Keratinocyte (primary cell): ENCODE measurements around the gene AKIP1. TPM values are rescaled to one million over a fixed set of nuclear protein-coding genes. Genes with fewer than 3 reads are reported as not detected.

Source experiments
- DNase-seq: peaks from one replicate; pipeline ENCODE4 v3.0.0-alpha.2; 2011; ENCODE audit warnings: low read depth, missing footprints, low spot score
- FAIRE-seq: peaks from 2 replicates; lab custom pipeline; 2011; peaks lifted over from hg19 to GRCh38; lab: Jason Lieb, UNC
- H2AFZ ChIP-seq: 2 replicates; pipeline ENCODE4 v1.6.0; 2012; ENCODE audit warnings: low read length, control low read depth, inconsistent platforms; ENCODE audit not compliant: control insufficient read depth
- H3K27ac ChIP-seq: 2 replicates; pipeline ENCODE4 v1.5.1; 2011; ENCODE audit warnings: low read length; ENCODE audit not compliant: control insufficient read depth, insufficient read depth
- H3K27me3 ChIP-seq: 3 replicates; pipeline ENCODE4 v1.6.0; 2011; ENCODE audit warnings: low read length; ENCODE audit not compliant: control insufficient read depth, insufficient read depth; ENCODE audit errors: extremely low read depth
- H3K36me3 ChIP-seq, 2 experiments: 2 replicates in 1 of 2; 3 replicates in 1 of 2; pipeline ENCODE4 v1.5.1; 2011; ENCODE audit warnings: low read length in 2 of 2, mild to moderate bottlenecking in 1 of 2; ENCODE audit not compliant: control insufficient read depth in 2 of 2, insufficient read depth in 2 of 2; ENCODE audit errors: extremely low read depth in 1 of 2
- H3K4me1 ChIP-seq: 3 replicates; pipeline ENCODE4 v1.5.1; 2011; ENCODE audit warnings: low read length; ENCODE audit not compliant: control insufficient read depth, insufficient read depth; ENCODE audit errors: extremely low read depth
- H3K4me2 ChIP-seq: 3 replicates; pipeline ENCODE4 v1.6.0; 2011; ENCODE audit warnings: low read depth, low read length; ENCODE audit not compliant: control insufficient read depth, insufficient read depth; ENCODE audit errors: extremely low read depth
- H3K4me3 ChIP-seq, 3 experiments: fragments of 200-600 bp in 1 of 3; sonication (generic) in 1 of 3; 2 replicates in 2 of 3; 3 replicates in 1 of 3; pipeline ENCODE4 v1.5.1; 2011 to 2016; ENCODE audit warnings: low read length in 3 of 3, mild to moderate bottlenecking in 3 of 3, control low read depth in 2 of 3, inconsistent platforms in 1 of 3, low read depth in 1 of 3, mixed read lengths in 1 of 3, mixed run types in 1 of 3, moderate library complexity in 1 of 3; ENCODE audit not compliant: control insufficient read depth in 2 of 3, insufficient read depth in 2 of 3; ENCODE audit errors: extremely low read depth in 1 of 3
- H3K79me2 ChIP-seq: 2 replicates; pipeline ENCODE4 v1.6.0; 2012; ENCODE audit warnings: low read length; ENCODE audit not compliant: control insufficient read depth, insufficient read depth
- H3K9ac ChIP-seq: 3 replicates; pipeline ENCODE4 v1.6.0; 2011; ENCODE audit warnings: low read length; ENCODE audit not compliant: control insufficient read depth, insufficient read depth; ENCODE audit errors: extremely low read depth
- H3K9me1 ChIP-seq: 3 replicates; pipeline ENCODE4 v1.6.0; 2011; ENCODE audit warnings: low read length; ENCODE audit not compliant: control insufficient read depth, insufficient read depth; ENCODE audit errors: extremely low read depth
- H3K9me3 ChIP-seq: 2 replicates; pipeline ENCODE4 v1.5.1; 2012; ENCODE audit warnings: low read depth, low read length; ENCODE audit not compliant: control insufficient read depth
- H4K20me1 ChIP-seq: 3 replicates; pipeline ENCODE4 v1.6.0; 2011; ENCODE audit warnings: low read length; ENCODE audit not compliant: control insufficient read depth, insufficient read depth; ENCODE audit errors: extremely low read depth
- EZH2 ChIP-seq: IDR thresholded peaks from one replicate; pipeline ENCODE4 v1.6.1; 2012; ENCODE audit warnings: inconsistent platforms, mild to moderate bottlenecking, low read length, moderate library complexity
- dilution Hi-C: fragments of 300-500 bp; cut with MboI; formaldehyde crosslinking; loops from one replicate; pipeline ENCODE4 v1.7.0; 2020; ENCODE audit warnings: low sequenced_read_pairs; ENCODE audit not compliant: extremely low pct_ligation_motif_present
- polyA plus RNA-seq, 5 experiments: library from polyadenylated mRNA; depleted of rRNA in 3 of 5; stranded (reverse) in 3 of 5; stranded (forward) in 1 of 5; unstranded in 1 of 5; fragments of >200 nt; gene quantifications; 1 replicate in 1 of 5; 2 replicates in 3 of 5; 3 replicates in 1 of 5; pipeline versions ENCODE4 v1.2.1 to v1.2.3, GENCODE V29; 2011 to 2012; ENCODE audit warnings: missing spikeins in 2 of 5, low read depth in 1 of 5, low replicate concordance in 1 of 5
- small RNA-seq, 3 experiments: library from RNA; depleted of rRNA; stranded (forward); fragments of <200 nt; gene quantifications; one replicate each; pipeline ENCODE3, GENCODE V24; 2012; ENCODE audit warnings: low read depth in 3 of 3, low replicate concordance in 1 of 3; ENCODE audit not compliant: insufficient read length in 3 of 3
- TF ChIP-seq, protein P1 (sequence below), 3 experiments: IDR thresholded peaks in 1 of 3; conservative IDR thresholded peaks in 1 of 3; optimal IDR thresholded peaks in 1 of 3; 2 replicates in 2 of 3; 3 replicates in 1 of 3; pipeline versions ENCODE3 to v1.5.1; 2011; ENCODE audit warnings: low read length in 3 of 3, mild to moderate bottlenecking in 3 of 3, moderate library complexity in 2 of 3, control low read depth in 1 of 3, inconsistent platforms in 1 of 3; ENCODE audit not compliant: insufficient read depth in 2 of 3; ENCODE audit errors: extremely low read depth in 1 of 3

Gene AKIP1
- polyA plus RNA-seq, 1 donor (not counting 4 experiments of a cell fraction or from before 2014, with no cell fraction given): 46.4 TPM

DNA sequence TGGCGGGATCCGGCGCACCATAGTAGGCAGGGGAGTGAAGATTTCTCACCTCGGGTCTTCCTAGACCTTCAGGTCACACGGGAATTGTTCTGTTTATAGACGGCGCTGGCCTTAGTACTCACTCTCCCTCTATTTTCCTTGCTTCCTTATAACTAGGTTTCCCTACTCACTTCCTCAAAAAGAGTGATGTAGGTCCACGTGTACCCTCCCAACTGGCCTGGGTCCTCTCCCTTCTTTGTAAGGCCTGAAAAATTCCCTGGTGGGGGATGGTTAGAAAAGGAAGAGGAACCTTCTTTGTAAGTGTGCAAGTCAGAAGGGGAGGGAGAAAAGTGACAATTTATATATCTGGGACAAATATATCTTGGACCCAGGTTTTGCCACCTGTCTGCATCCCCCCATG is 56.2 kb downstream of the AKIP1 start:
- no peak overlapping the region for H2AFZ ChIP-seq
- H3K4me1 ChIP-seq: peaks cover 12% of the 10 kb centered on the region
- no peaks in the 10 kb centered on the region for H3K9me3 ChIP-seq
- no peak overlapping the region for H3K4me3 ChIP-seq
- TF ChIP-seq, protein P1, sequence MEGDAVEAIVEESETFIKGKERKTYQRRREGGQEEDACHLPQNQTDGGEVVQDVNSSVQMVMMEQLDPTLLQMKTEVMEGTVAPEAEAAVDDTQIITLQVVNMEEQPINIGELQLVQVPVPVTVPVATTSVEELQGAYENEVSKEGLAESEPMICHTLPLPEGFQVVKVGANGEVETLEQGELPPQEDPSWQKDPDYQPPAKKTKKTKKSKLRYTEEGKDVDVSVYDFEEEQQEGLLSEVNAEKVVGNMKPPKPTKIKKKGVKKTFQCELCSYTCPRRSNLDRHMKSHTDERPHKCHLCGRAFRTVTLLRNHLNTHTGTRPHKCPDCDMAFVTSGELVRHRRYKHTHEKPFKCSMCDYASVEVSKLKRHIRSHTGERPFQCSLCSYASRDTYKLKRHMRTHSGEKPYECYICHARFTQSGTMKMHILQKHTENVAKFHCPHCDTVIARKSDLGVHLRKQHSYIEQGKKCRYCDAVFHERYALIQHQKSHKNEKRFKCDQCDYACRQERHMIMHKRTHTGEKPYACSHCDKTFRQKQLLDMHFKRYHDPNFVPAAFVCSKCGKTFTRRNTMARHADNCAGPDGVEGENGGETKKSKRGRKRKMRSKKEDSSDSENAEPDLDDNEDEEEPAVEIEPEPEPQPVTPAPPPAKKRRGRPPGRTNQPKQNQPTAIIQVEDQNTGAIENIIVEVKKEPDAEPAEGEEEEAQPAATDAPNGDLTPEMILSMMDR (optimal IDR thresholded peaks at IDR 0.05 in 1 of 3, IDR thresholded peaks at IDR 0.05 in 1 of 3, conservative IDR thresholded peaks at IDR 0.05 in 1 of 3; ENCODE audit: extremely low read depth in 1 of 3, insufficient read depth in 2 of 3, low read length in 3 of 3): no peak
- no peak for TF ChIP-seq EZH2
- dilution Hi-C loops: no loop called here
- H3K9me1 ChIP-seq: no peaks in the 10 kb centered on the region
- H3K27ac ChIP-seq: no peak overlapping the region
- H3K4me2 ChIP-seq: no peak overlapping the region
- H3K9ac ChIP-seq: no peak overlapping the region
- no peaks in the 10 kb centered on the region for H3K36me3 ChIP-seq
- peaks cover 17% of the 10 kb centered on the region for H3K79me2 ChIP-seq
- DNase-seq: no peak
- H3K27me3 ChIP-seq: no peaks in the 10 kb centered on the region
- no peak for FAIRE-seq
- no peaks in the 10 kb centered on the region for H4K20me1 ChIP-seq

Small RNAs within 50 kb of the gene (small RNA-seq; reads per million reads assigned to genes)
- gene RF00019: 0 reads per million in 3 experiments

Other genes starting within 250 kb of the AKIP1 start
- 3.4 to 5.4 TPM (median 5.1 TPM) in 3 replicates for gene TRIM66, start 228.5 kb upstream of the AKIP1 start, polyA plus RNA-seq
- gene RPL27A, start 228.4 kb upstream of the AKIP1 start, polyA plus RNA-seq: 1,089 to 1,483 TPM (median 1,450 TPM) in 3 replicates
- not detected in 3 replicates for gene C11orf16, start 21.8 kb downstream of the AKIP1 start, polyA plus RNA-seq
- not detected in 3 replicates for gene ASCL3, start 31.8 kb downstream of the AKIP1 start, polyA plus RNA-seq
- gene TMEM9B, start 53.3 kb downstream of the AKIP1 start, polyA plus RNA-seq: 41.4 to 60.8 TPM (median 47.9 TPM) in 3 replicates
- gene NRIP3, start 92.8 kb downstream of the AKIP1 start, polyA plus RNA-seq: 0.93 to 1.0 TPM (median 1.00 TPM) in 3 replicates
- gene SCUBE2, start 180.4 kb downstream of the AKIP1 start, polyA plus RNA-seq: 0.70 to 2.3 TPM (median 1.5 TPM) in 3 replicates